B cell (primary cell): ENCODE results near the gene ITPRIP. TPM values are rescaled to one million over a fixed set of nuclear protein-coding genes. Genes with fewer than 3 reads are reported as not detected.
A peak's percentile ranks its signal among the peaks of the same experiment; 100 is the strongest.

ENCODE experiments used
- ATAC-seq: fragments of 200-7000 bp; cut with Tn5 transposase; one replicate; pipeline ENCODE4 v1.10.0; 2021; ENCODE audit warnings: low read depth, mild to moderate bottlenecking, moderate number of reproducible peaks, moderate library complexity
- CTCF ChIA-PET: fragments of 350-600 bp; sonication (Branson Sonifier 250); formaldehyde crosslinking; loops from one replicate; lab custom pipeline; 2021; ENCODE audit warnings: antibody characterized with exemption, inconsistent platforms; lab: Charles Lee
- POLR2A ChIA-PET: fragments of 350-600 bp; sonication (Branson Sonifier 250); formaldehyde crosslinking; loops from one replicate; lab custom pipeline; 2021; ENCODE audit warnings: antibody characterized with exemption; lab: Charles Lee
- DNase-seq: peaks from one replicate; pipeline ENCODE4 v3.0.0; 2013
- H2AFZ ChIP-seq: 2 replicates; pipeline ENCODE4 v1.6.1; 2012; ENCODE audit warnings: mild to moderate bottlenecking, low read depth, low read length; ENCODE audit not compliant: insufficient read depth, poor library complexity, severe bottlenecking
- H3K27ac ChIP-seq, 2 donors: 1 replicate in 1 of 2; 2 replicates in 1 of 2; pipeline ENCODE4 v1.5.1; 2012 to 2013; ENCODE audit warnings: low read length in 2 of 2, mild to moderate bottlenecking in 2 of 2, moderate library complexity in 1 of 2
- H3K27me3 ChIP-seq, 4 experiments: fragments of 200-600 bp in 1 of 4; sonication (generic) in 1 of 4; replicated peaks in 1 of 4; 1 replicate in 2 of 4; 2 replicates in 2 of 4; pipeline versions ENCODE4 v1.6.1 to v1.7.0; 2013 to 2016; ENCODE audit warnings: low read length in 3 of 4, mild to moderate bottlenecking in 2 of 4, mixed read lengths in 1 of 4, moderate library complexity in 1 of 4; ENCODE audit not compliant: insufficient read depth in 4 of 4, control insufficient read depth in 3 of 4; ENCODE audit errors: control extremely low read depth in 1 of 4
- H3K36me3 ChIP-seq, 2 experiments: replicated peaks in 1 of 2; 1 replicate in 1 of 2; 2 replicates in 1 of 2; pipeline versions ENCODE4 v1.6.1 to v1.7.1; 2013; ENCODE audit warnings: low read length in 1 of 2; ENCODE audit not compliant: insufficient read depth in 2 of 2, control insufficient read depth in 1 of 2; ENCODE audit errors: control extremely low read depth in 1 of 2, extremely low read depth in 1 of 2
- H3K4me1 ChIP-seq, 2 donors: fragments of 200-600 bp in 1 of 2; sonication (generic) in 1 of 2; 1 replicate in 1 of 2; 2 replicates in 1 of 2; pipeline versions ENCODE4 v1.5.1 to v1.6.1; 2013 to 2017; ENCODE audit warnings: low read length in 2 of 2; ENCODE audit not compliant: control insufficient read depth in 2 of 2, insufficient read depth in 2 of 2
- H3K4me2 ChIP-seq: replicated peaks from 2 replicates; pipeline ENCODE3; 2012; ENCODE audit warnings: mild to moderate bottlenecking, low read depth, low read length; ENCODE audit not compliant: poor library complexity, severe bottlenecking
- H3K4me3 ChIP-seq, 5 experiments: fragments of 200-600 bp in 1 of 5; sonication (generic) in 1 of 5; 1 replicate in 3 of 5; 2 replicates in 2 of 5; pipeline versions ENCODE4 v1.5.1 to v1.7.0; 2011 to 2016; ENCODE audit warnings: low read length in 4 of 5, mild to moderate bottlenecking in 4 of 5, low read depth in 2 of 5, control low read depth in 1 of 5, moderate library complexity in 1 of 5; ENCODE audit not compliant: insufficient read depth in 1 of 5; ENCODE audit errors: control extremely low read depth in 1 of 5, extremely low read depth in 1 of 5
- H3K79me2 ChIP-seq: fragments of 200-600 bp; sonication (generic); one replicate; pipeline ENCODE4 v1.6.0; 2016; ENCODE audit warnings: low read length; ENCODE audit not compliant: control insufficient read depth, insufficient read depth
- H3K9ac ChIP-seq: fragments of 200-600 bp; sonication (generic); 2 replicates; pipeline ENCODE4 v1.6.1; 2017; ENCODE audit warnings: mild to moderate bottlenecking, low read length, moderate library complexity
- H3K9me3 ChIP-seq, 3 donors: one replicate each; pipeline versions ENCODE4 v1.6.1 to v1.7.1; 2013; ENCODE audit warnings: low read length in 2 of 3; ENCODE audit not compliant: control insufficient read depth in 2 of 3, insufficient read depth in 1 of 3; ENCODE audit errors: control extremely low read depth in 1 of 3
- H4K20me1 ChIP-seq: 2 replicates; pipeline ENCODE4 v1.6.0; 2012; ENCODE audit warnings: mild to moderate bottlenecking, low read length; ENCODE audit not compliant: insufficient read depth, control insufficient read depth, poor library complexity, severe bottlenecking
- H3K27ac Mint-ChIP-seq: one replicate; pipeline ENCODE4 v1.8.0; 2021; ENCODE audit warnings: mixed read lengths
- H3K27me3 Mint-ChIP-seq: one replicate; pipeline ENCODE4 v1.8.0; 2021; ENCODE audit warnings: mixed read lengths
- H3K4me1 Mint-ChIP-seq: one replicate; pipeline ENCODE4 v1.8.0; 2021; ENCODE audit warnings: mixed read lengths
- H3K4me3 Mint-ChIP-seq: one replicate; pipeline ENCODE4 v1.8.0; 2021; ENCODE audit warnings: mixed read lengths
- H3K9me3 Mint-ChIP-seq: one replicate; pipeline ENCODE4 v1.8.0; 2022; ENCODE audit warnings: mixed read lengths; ENCODE audit not compliant: insufficient read depth
- CTCF ChIP-seq: fragments of 200-600 bp; IDR thresholded peaks from one replicate; pipeline ENCODE4 v1.8.0; 2022; ENCODE audit warnings: antibody characterized with exemption, mild to moderate bottlenecking
- EZH2 ChIP-seq: IDR thresholded peaks from 2 replicates; pipeline ENCODE4 v1.6.1; 2012; ENCODE audit warnings: borderline replicate concordance, low read depth, mild to moderate bottlenecking, moderate library complexity, low read length; ENCODE audit not compliant: insufficient read depth, poor library complexity, severe bottlenecking
- WGBS: methylation state at CpG from one replicate; pipeline ENCODE4 v1.1.5; 2013; ENCODE audit warnings: missing lambda C conversion rate; ENCODE audit not compliant: insufficient coverage; 5-methylcytosine and 5-hydroxymethylcytosine counted together
- intact Hi-C: fragments of 100-400 bp; cut with micrococcal nuclease; formaldehyde crosslinking; loops from one replicate; pipeline ENCODE4 v1.10.0; 2022
- polyA plus RNA-seq: library from polyadenylated mRNA; depleted of rRNA; stranded (reverse); fragments of >200 nt; gene quantifications from 2 replicates; pipeline ENCODE4 v1.2.3, GENCODE V29; 2012
- total RNA-seq, 2 donors: library from RNA; stranded (reverse); fragments of 120-200 nt in 1 of 2; gene quantifications; 1 replicate in 1 of 2; 2 replicates in 1 of 2; pipeline versions ENCODE4 v1.2.3 to v1.2.4, GENCODE V29; 2013 to 2022

ITPRIP gene
- total and polyA plus RNA-seq, 2 donors (not counting 1 experiment from before 2014, with no cell fraction given) = 22.5 to 28.5 TPM

DNA sequence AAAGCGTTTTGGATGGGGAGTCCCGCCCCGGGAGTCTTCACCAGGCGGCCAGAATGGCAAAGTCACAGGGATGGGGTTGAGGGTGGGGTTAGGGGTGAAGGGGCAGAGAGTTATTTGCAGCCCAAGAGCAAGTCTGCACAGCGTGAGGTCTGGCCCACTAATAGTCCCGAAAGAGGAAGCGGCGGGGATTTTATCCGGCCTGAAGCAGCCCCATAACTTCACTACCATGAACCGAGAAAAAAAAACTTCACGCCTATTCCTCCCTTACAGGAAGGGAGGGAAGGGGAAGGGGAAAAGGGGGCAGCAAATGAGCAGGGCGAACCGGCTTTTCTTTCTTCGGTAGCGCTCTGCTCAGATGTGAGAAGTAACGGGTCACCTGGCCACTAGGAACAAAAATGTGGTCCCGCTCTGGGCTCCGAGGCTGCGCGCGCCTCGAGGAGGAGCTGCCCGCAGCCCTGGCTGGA lies 712 bp downstream of the ITPRIP start:
- H3K4me2 ChIP-seq = peak overlapping the region; percentile 91
- intact Hi-C loops = loop anchor here (1.0 to 5.0 kb wide), 5 partner anchors 8 to 420 kb away; partner anchors contain the start of genes SFR1, SLK and STN1
- H3K4me3 ChIP-seq = peak overlapping the region; percentile 94 to 98 (median 97)
- peaks cover 59% of the 10 kb centered on the region for H3K4me1 Mint-ChIP-seq
- ChIA-PET POLR2A (interaction anchor here (0.5 to 1.6 kb wide), 9 partner anchors 8 to 1942 kb away, joined by 3 to 15 read pairs (median 6); partner anchors contain the start of genes CFAP58 and GSTO2), CTCF (interaction anchor here (0.7 to 7.1 kb wide), 11 partner anchors 8 to 216 kb away, joined by 3 to 111 read pairs (median 8); partner anchors contain the start of genes CFAP58 and SFR1)
- peaks cover 0 to 6% of the 10 kb centered on the region in 2 experiments for H3K36me3 ChIP-seq
- H3K9me3 Mint-ChIP-seq = no peaks in the 10 kb centered on the region
- peaks cover 34 to 55% of the 10 kb centered on the region in 2 donors for H3K4me1 ChIP-seq
- WGBS = 2% methylated on average over 14 of the region's 23 CpGs
- peak; percentile 80 for DNase-seq
- H2AFZ ChIP-seq = peak overlapping the region; percentile 87
- H4K20me1 ChIP-seq = peaks cover 49% of the 10 kb centered on the region
- peak overlapping the region; percentile 80 to 83 for H3K27ac ChIP-seq
- peak; percentile 53 for ATAC-seq
- peak overlapping the region; percentile 89 for H3K9ac ChIP-seq
- H3K27ac Mint-ChIP-seq = peak overlapping the region; percentile 100
- TF ChIP-seq EZH2 = no peak
- no peak for TF ChIP-seq CTCF
- no peaks in the 10 kb centered on the region for H3K27me3 ChIP-seq
- peak overlapping the region; percentile 100 for H3K4me3 Mint-ChIP-seq
- H3K9me3 ChIP-seq = no peaks in the 10 kb centered on the region
- no peaks in the 10 kb centered on the region for H3K27me3 Mint-ChIP-seq
- peaks cover 64% of the 10 kb centered on the region for H3K79me2 ChIP-seq
